IPS DF 19.7 (cell line): ENCODE measurements around the gene SRP9.

ENCODE experiments used
- DNase-seq: peaks from one replicate; pipeline ENCODE4 v3.0.0-alpha.2; 2013; ENCODE audit warnings: low read depth, low spot score

Gene SRP9

DNA sequence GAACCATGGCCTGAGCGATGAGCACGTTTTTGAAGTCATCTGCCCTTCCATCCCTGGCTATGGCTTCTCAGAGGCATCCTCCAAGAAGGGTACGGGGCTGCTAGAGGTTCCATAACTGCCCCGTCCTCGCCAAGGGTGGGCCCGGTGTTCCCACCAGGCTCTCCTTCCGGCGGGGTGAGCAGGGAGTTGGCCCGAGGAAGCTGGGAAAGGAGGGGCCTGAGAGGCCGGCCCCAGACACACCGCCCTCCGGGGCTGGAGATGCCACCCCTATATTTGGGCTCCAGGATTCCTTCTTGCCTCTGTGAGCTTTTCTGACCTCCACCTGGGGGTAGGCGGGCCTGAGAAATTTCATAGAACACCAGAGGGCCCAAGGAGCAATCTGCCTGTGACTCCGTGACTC lies 61.2 kb downstream of the SRP9 start:
- no peak for DNase-seq
